IgD-negative memory B cell (primary cell): ENCODE data around the gene KAZN. TPM values are rescaled to one million over a fixed set of nuclear protein-coding genes. Genes with fewer than 3 reads are reported as not detected.

Experiments used
- H3K27ac Mint-ChIP-seq, 3 donors: one replicate each; pipeline ENCODE4 v1.8.0; 2020 to 2022; ENCODE audit warnings: mild to moderate bottlenecking in 3 of 3, mixed read lengths in 3 of 3, moderate library complexity in 1 of 3
- H3K27me3 Mint-ChIP-seq: one replicate; pipeline ENCODE4 v1.8.0; 2021; ENCODE audit warnings: mixed read lengths
- H3K36me3 Mint-ChIP-seq: one replicate; pipeline ENCODE4 v1.8.0; 2020; ENCODE audit warnings: mild to moderate bottlenecking, mixed read lengths
- H3K4me1 Mint-ChIP-seq, 3 donors: one replicate each; pipeline ENCODE4 v1.8.0; 2020 to 2022; ENCODE audit warnings: mixed read lengths in 3 of 3, mild to moderate bottlenecking in 1 of 3
- H3K4me3 Mint-ChIP-seq, 4 donors: one replicate each; pipeline ENCODE4 v1.8.0; 2020 to 2022; ENCODE audit warnings: mild to moderate bottlenecking in 4 of 4, mixed read lengths in 4 of 4, moderate library complexity in 3 of 4
- H3K9me3 Mint-ChIP-seq, 3 donors: one replicate each; pipeline ENCODE4 v1.8.0; 2020 to 2021; ENCODE audit warnings: mixed read lengths in 3 of 3, mild to moderate bottlenecking in 1 of 3
- polyA plus RNA-seq: library from polyadenylated mRNA; unstranded; fragments of 300-500 nt; fragmentation: Illumina TruSeq; gene quantifications from one replicate; pipeline ENCODE4 v1.2.3, GENCODE V29; 2021

Gene KAZN
- polyA plus RNA-seq, 1 donor from 2014 or later = not detected

DNA sequence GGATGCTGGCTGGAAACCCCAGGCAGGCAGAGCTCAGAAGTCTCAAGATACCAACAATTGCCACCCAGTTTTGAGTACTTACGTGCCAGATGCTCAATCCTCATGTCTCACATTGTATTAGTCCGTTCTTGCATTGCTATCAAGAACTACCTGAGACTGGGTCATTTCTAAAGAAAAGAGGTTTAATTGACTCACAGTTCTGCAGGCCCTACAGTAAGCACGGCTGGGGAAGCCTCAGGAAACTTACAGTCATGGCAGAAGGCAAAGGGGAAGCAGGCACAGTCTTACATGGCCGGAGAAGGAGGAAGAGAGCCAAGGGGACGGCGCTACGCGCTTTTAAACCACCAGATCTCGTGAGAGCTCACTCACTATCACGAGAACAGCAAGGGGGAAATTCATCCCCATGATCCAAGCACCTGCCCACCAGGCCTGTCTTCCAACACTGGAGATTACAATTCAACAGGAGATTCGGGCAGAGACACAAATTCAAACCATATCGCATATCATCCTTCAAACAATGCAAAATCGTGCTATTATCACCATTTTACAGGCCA, 58.0 kb downstream of the KAZN start:
- peaks cover 13% of the 10 kb centered on the region for H3K27me3 Mint-ChIP-seq
- H3K4me3 Mint-ChIP-seq = no peak overlapping the region
- no peaks in the 10 kb centered on the region for H3K9me3 Mint-ChIP-seq
- H3K4me1 Mint-ChIP-seq = peaks cover 0 to 3% (median 0%) of the 10 kb centered on the region in 3 donors
- H3K27ac Mint-ChIP-seq = no peak overlapping the region
- no peaks in the 10 kb centered on the region for H3K36me3 Mint-ChIP-seq

DNA sequence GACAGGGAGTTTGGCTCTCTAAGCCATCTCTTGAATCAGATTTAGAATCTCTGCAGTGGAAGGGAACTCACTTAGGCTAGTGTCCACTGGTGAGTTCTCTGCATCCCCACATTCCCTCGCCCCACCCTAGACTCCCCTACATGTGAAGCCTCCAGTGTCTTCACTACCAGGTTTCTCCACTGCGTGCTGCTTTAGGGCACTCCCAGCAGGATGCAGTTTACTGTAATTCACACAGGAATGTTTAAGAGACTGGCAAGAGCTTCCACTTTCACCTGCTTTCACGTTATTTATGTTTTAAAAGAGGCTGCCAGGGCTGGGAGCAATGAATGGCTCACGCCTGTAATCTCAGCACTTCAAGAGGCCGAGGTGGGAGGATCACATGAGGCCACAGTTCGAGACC, 60.2 kb downstream of the KAZN start:
- Mint-ChIP-seq H3K9me3 (no peaks in the 10 kb centered on the region), H3K4me3 (no peak overlapping the region), H3K27ac (no peak overlapping the region), H3K4me1 (peaks cover 0 to 3% (median 0%) of the 10 kb centered on the region in 3 donors), H3K36me3 (no peaks in the 10 kb centered on the region), H3K27me3 (peaks cover 10% of the 10 kb centered on the region)

DNA sequence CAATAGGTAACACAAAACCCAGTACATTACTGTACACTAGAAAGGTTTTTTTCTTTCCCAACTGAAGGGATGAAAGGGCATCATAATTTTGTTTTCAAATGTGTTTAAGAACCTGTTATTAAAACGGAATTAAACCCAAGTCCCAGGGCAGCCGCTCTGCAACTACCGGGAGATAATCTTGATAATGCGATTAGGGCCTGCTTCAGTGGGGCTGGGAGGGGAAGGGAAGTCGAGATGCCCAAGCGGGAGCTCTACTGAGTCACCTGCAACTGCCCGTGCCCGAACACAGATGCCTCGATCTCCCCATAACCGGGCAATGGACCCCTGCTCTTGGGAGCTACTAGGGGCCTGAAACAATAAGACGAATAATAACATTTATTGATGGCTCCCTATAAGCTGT, 61.4 kb downstream of the KAZN start:
- peaks cover 0 to 3% (median 0%) of the 10 kb centered on the region in 3 donors for H3K4me1 Mint-ChIP-seq
- H3K4me3 Mint-ChIP-seq = no peak overlapping the region
- no peaks in the 10 kb centered on the region for H3K36me3 Mint-ChIP-seq
- peaks cover 9% of the 10 kb centered on the region for H3K27me3 Mint-ChIP-seq
- no peaks in the 10 kb centered on the region for H3K9me3 Mint-ChIP-seq
- H3K27ac Mint-ChIP-seq = no peak overlapping the region

DNA sequence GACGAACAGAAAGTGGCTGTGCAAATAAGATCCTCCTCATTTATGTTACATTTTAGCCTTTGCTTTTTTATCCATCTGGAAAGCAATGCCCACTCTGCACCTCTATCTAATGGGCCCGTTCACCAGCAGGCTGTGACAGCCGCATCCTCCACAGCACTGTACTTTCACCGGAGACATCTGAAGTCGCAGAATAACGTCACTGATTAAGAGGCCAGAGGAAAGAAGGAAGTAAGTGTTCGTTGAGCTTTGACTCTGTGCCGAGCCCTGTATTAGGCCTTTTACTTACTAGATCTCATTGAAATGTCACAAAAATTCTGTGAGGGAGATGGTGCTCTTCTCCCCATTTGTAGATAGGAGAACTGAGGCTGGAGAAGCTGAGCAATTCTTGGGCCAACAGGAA, 62.3 kb downstream of the KAZN start:
- no peaks in the 10 kb centered on the region for H3K36me3 Mint-ChIP-seq

DNA sequence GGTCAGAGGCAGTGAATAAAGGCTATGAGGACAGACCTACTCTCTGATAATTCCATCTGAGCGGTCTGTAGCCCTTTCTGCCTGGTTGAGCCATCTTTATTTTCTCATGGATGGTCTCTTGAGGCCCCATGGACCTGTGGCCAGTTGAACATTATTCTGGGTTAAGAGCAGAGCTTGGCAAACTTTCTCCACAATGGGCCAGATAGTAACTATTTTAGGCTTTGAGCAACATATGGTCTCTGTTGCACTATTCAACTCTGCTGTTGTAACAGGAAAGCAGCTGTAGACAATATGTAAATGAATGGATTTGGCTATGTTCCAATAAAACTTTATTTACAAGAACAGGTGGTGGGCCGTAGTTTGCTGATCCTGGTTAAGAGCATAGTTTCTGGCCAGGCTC, 62.7 kb downstream of the KAZN start:
- H3K4me1 Mint-ChIP-seq = peaks cover 0 to 3% (median 0%) of the 10 kb centered on the region in 3 donors
- H3K36me3 Mint-ChIP-seq = no peaks in the 10 kb centered on the region
- no peak overlapping the region for H3K27ac Mint-ChIP-seq
- H3K4me3 Mint-ChIP-seq = no peak overlapping the region
- no peaks in the 10 kb centered on the region for H3K9me3 Mint-ChIP-seq
- peaks cover 6% of the 10 kb centered on the region for H3K27me3 Mint-ChIP-seq

More for the DNA sequence above, 62.3 kb downstream of the KAZN start:
- H3K27me3 Mint-ChIP-seq = peaks cover 6% of the 10 kb centered on the region
- H3K4me3 Mint-ChIP-seq = no peak overlapping the region
- no peaks in the 10 kb centered on the region for H3K9me3 Mint-ChIP-seq
- no peak overlapping the region for H3K27ac Mint-ChIP-seq
- H3K4me1 Mint-ChIP-seq = peaks cover 0 to 3% (median 0%) of the 10 kb centered on the region in 3 donors

DNA sequence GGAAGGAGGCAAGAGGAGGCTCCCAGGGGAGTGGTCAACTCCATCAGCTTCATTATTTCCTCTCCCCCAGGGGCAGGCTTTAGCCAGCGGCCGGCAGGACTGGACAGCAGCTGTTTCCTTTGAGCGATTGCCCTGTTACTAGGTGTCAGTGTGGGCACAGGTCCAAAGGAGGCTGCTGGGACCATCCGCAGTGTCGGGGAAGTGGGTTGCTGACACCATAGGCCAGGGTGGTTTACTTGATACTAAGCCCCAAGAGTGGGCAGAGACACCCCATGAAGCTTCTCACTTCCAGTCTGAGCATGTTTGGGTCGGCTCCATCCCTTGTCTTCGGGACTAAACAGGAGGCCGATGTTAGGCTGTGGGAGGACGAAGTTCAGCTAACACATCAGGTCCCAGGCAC, 63.6 kb downstream of the KAZN start:
- peaks cover 0 to 3% (median 0%) of the 10 kb centered on the region in 3 donors for H3K4me1 Mint-ChIP-seq
- H3K27me3 Mint-ChIP-seq = peaks cover 6% of the 10 kb centered on the region
- H3K9me3 Mint-ChIP-seq = no peaks in the 10 kb centered on the region
- H3K36me3 Mint-ChIP-seq = no peaks in the 10 kb centered on the region
- H3K4me3 Mint-ChIP-seq = no peak overlapping the region
- no peak overlapping the region for H3K27ac Mint-ChIP-seq

DNA sequence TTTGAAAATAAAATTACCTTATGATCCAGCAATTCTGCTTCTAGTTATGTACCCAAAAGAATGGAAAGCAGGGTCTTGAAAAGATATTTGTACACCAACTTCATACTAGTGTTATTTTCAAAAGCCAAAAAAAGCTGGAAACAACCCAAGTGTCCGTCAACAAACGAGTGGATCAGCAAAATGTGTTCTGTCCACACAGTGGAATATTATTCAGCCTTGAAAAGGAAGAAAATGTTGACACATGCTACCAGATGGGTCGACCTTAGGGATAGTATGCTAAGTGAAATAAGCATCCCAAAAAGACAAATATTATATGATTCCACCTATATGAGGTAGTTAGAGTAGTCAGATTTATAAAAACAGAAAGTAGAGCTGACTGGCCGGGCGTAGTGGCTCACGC, 65.3 kb downstream of the KAZN start:
- peaks cover 0 to 1% (median 0%) of the 10 kb centered on the region in 3 donors for H3K4me1 Mint-ChIP-seq
- H3K4me3 Mint-ChIP-seq = no peak overlapping the region
- H3K36me3 Mint-ChIP-seq = no peaks in the 10 kb centered on the region
- H3K27ac Mint-ChIP-seq = no peak overlapping the region
- H3K27me3 Mint-ChIP-seq = no peaks in the 10 kb centered on the region
- H3K9me3 Mint-ChIP-seq = no peaks in the 10 kb centered on the region

DNA sequence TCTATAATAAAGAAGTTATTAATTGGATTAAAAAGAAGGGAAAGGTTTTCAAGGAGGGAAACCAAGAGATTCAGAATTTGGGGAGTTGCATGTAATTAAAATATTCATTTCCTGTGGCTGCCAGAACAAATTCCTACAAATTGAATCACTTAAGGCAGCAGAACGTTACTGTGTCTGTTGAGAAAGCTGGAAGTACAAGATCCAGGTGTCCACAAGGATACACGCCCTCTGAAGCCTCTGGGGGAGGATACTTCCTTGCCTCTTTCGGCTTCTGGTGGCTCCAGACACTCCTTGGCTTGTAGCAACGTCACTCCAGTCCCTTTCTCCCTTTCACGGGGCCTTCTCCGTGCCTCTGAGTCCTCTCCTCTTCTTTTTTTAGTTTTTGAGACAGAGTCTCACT, 67.9 kb downstream of the KAZN start:
- Mint-ChIP-seq H3K36me3 (no peaks in the 10 kb centered on the region), H3K9me3 (no peaks in the 10 kb centered on the region), H3K27me3 (no peaks in the 10 kb centered on the region), H3K4me1 (no peaks in the 10 kb centered on the region), H3K27ac (no peak overlapping the region), H3K4me3 (no peak overlapping the region)

DNA sequence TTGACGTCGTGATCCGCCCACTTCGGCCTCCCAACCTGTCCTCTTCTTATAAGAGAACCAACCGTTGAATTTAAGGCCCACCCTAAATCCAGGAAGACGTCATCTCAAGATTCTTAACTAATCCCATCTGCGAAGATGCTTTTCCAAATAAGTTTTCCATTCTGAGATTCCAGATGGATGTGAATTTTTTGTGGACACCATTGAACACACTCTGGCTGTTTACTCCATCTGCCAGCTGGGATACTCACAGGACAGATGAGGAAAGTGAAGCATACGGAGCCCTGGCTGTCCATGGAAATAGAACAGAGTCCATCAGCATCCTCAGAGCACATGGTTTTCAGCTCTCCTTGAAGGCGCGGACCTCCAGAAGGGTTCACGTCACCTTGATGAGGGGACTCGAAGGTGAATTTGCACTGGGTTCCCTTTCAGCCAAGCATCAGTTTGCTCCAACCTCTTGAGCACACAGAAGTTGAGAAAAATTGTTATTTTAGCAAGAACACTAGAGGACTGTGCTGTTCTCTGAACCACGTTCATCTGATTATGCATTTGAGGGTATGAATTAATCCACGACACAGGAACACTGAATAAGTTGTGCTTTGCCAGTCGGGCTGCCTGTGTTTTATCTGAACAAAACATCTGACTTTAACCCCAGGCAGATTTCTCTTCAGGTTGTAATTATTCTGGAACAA, 68.6 kb downstream of the KAZN start:
- no peak overlapping the region for H3K27ac Mint-ChIP-seq
- no peaks in the 10 kb centered on the region for H3K36me3 Mint-ChIP-seq
- no peaks in the 10 kb centered on the region for H3K27me3 Mint-ChIP-seq
- no peak overlapping the region for H3K4me3 Mint-ChIP-seq
- H3K4me1 Mint-ChIP-seq = no peaks in the 10 kb centered on the region
- H3K9me3 Mint-ChIP-seq = no peaks in the 10 kb centered on the region

DNA sequence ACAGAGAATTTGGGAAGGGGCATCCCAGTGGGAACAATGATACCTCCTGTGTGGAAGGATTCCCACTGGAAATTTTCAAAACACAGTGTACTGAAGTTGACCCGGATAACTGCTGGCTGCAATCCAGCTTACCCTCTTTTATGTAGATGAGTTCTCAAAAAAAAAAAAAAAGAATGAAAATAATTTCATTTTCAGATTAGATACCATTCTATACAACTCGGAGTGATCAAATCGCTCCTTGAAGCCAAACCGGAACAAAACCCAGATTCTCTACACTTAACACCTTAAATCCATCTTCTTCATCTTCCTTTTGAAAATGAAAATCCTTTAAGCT, 69.1 kb downstream of the KAZN start:
- H3K27ac Mint-ChIP-seq = no peak overlapping the region
- no peak overlapping the region for H3K4me3 Mint-ChIP-seq
- no peaks in the 10 kb centered on the region for H3K9me3 Mint-ChIP-seq
- H3K27me3 Mint-ChIP-seq = no peaks in the 10 kb centered on the region
- no peaks in the 10 kb centered on the region for H3K36me3 Mint-ChIP-seq
- no peaks in the 10 kb centered on the region for H3K4me1 Mint-ChIP-seq

DNA sequence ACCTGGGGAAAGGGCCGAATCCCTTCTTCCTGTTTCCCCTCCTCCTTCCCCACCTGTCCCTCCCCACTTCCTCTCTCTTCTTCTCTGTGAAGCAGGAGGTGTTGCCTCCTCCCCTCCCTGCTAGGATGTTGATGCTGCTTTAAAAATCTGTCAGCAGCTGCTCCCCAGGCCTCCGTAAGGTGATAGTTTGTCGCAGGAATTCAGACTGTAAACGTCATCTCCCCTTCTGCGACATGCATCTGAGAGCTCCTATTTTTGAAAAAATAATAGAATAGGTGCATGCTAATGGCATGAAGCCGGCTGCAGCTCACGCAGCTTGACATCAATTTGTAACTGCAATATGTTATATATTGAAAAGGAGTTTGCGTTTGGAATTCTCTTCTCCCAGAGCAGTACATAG, 70.1 kb downstream of the KAZN start:
- H3K36me3 Mint-ChIP-seq = no peaks in the 10 kb centered on the region
- H3K27ac Mint-ChIP-seq = no peak overlapping the region
- H3K9me3 Mint-ChIP-seq = no peaks in the 10 kb centered on the region
- H3K27me3 Mint-ChIP-seq = peaks cover under 1% of the 10 kb centered on the region
- no peak overlapping the region for H3K4me3 Mint-ChIP-seq
- H3K4me1 Mint-ChIP-seq = no peaks in the 10 kb centered on the region

DNA sequence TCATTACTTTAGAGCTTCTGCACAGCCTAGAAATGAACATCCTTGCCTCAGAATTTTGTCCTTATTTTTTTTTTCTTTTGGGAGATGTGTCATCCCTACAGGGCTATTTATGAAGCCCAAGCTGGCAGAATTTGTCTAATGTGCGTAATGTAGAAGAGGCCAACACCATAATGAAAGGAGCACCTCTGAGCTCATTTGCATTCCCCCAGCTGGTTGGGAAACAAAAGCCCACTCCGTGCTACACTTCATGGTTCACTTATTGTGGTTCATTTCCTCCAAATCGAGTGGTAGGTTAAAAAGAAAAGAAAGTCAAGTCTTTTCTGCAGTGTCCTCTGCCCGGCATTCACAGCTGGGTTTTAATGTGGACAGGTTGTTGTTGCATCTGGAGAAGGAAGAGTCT, 73.5 kb downstream of the KAZN start:
- Mint-ChIP-seq H3K9me3 (peaks cover 2 to 5% (median 4%) of the 10 kb centered on the region in 3 donors), H3K27ac (no peak overlapping the region), H3K4me3 (no peak overlapping the region), H3K4me1 (no peaks in the 10 kb centered on the region), H3K27me3 (peaks cover 3% of the 10 kb centered on the region), H3K36me3 (peaks cover 1% of the 10 kb centered on the region)

DNA sequence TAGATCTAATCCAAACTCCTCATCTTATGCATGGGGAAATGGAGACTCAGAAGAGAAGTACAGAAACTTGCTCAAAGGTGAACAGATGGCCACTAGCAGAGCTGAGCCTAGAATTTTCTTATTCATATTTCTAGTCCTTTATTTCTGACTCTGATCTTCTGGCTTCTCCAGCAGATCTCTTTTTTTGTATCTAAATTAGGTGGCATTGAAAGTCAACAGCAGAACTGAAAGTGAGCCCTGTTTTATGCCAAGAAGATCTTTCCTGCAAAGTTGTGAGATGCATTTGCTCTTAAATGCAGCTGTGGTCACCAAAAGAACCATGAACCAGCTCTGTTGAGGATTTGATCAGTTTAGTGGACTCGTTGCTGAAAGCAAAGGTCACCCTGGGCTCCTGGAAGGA, 75.5 kb downstream of the KAZN start:
- no peaks in the 10 kb centered on the region for H3K4me1 Mint-ChIP-seq
- peaks cover 1% of the 10 kb centered on the region for H3K36me3 Mint-ChIP-seq
- no peak overlapping the region for H3K4me3 Mint-ChIP-seq
- H3K9me3 Mint-ChIP-seq = peaks cover 2 to 5% (median 4%) of the 10 kb centered on the region in 3 donors
- no peak overlapping the region for H3K27ac Mint-ChIP-seq
- H3K27me3 Mint-ChIP-seq = peaks cover 3% of the 10 kb centered on the region

DNA sequence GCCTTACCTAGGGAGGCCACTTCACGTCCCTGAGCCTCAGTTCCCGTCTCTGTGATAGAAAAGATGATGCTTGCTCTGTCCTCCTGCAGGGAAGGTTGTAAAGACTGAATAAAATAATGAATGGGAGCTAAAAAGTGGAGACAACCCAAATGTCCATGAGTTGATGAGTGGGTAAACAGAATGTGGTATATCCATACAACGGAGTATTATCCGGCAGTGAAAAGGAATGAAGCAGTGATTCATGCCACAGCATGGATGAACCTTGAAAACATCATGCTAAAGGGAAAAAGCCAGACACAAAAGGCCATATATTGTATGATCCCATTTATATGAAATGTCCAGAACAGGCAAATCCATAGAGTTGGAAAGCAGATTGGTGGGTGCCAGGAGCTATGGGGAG, 77.9 kb downstream of the KAZN start:
- Mint-ChIP-seq H3K4me1 (no peaks in the 10 kb centered on the region), H3K4me3 (no peak overlapping the region), H3K36me3 (peaks cover 1% of the 10 kb centered on the region), H3K9me3 (peaks cover 2 to 8% (median 4%) of the 10 kb centered on the region in 3 donors), H3K27ac (no peak overlapping the region), H3K27me3 (peaks cover 6% of the 10 kb centered on the region)

DNA sequence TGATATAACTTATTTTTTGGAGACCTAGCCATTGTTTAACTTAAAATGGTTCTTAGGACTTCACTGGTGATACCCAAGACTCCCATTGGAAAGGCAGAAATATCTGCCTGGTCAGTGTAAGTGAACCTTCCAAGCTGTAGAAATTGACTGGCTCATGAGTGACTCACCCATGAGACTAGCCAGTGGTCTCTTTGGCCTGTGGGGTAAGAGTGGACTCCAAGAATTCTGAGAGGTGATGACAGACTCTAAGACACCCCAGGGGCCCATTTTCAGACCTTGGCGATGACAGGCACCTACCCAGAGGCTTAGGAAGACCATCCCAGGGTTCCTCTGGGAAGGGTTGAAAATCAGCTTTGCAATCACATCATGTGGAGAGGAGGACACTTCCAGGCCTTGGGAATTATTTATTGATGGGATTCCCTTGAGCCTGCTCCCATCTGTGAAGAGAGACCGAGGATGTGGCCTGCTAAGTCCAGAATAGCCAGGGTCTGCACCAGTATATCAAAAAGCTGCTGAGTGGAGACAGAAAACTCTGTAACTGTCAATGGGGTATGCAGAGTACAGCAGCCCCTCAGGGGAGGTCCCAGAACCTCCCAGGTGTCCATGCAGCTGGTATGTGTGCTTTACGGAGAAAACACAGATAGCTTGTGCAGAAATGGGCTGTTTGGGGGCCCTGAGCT, 78.9 kb downstream of the KAZN start:
- Mint-ChIP-seq H3K27me3 (peaks cover 6% of the 10 kb centered on the region), H3K36me3 (peaks cover 1% of the 10 kb centered on the region), H3K4me3 (no peak overlapping the region), H3K4me1 (no peaks in the 10 kb centered on the region), H3K9me3 (peaks cover 4 to 8% (median 5%) of the 10 kb centered on the region in 3 donors), H3K27ac (no peak overlapping the region)
